ENCODE results near the gene RRP1B. TPM values are rescaled to one million over a fixed set of nuclear protein-coding genes. Genes with fewer than 3 reads are reported as not detected.
"Not testable (repeated sequence)": the region's sequence is repeated elsewhere in the genome, so short reads cannot be mapped to it uniquely, and the experiment has no call there.

The RRP1B gene
- total RNA-seq, 4 donors from 2014 or later, result 17.4 to 22.0 (median 20.8) TPM

DNA sequence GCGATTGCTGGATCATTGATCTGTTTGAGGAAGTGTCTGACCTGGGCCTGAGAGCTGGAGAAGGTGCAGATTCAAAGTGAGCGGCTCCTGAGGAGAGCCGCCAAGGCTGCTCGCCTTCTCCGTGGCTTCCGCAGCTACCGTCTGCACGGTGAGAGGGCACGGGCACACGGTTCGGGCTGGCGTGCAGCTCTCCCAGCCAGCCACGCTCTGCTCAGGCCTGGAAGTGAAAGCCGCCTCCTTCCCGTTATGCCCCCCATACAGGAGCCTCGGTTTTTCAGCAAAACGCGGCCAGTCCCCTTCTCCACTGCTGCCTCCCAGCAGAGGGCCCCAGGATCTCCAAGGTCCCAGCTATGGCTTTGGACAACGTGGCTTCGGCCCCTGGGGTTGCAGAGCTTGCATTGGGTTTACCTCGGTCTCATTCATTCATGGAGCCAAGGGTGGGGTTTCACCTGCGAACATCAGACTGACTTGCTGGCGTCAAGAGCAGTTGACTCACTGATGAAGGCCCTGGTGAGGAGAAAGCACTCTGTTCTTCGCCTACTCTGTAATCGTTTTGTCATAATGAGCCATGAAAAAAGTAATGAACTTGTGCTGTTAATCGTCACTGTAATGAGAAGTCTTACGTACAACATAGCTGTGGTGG is 35.2 kb downstream of the RRP1B start:
- intact Hi-C loops (cut with DNase I), result no loop called here
- Histone ChIP-seq H3K4me3 (no peak overlapping the region), H3K36me3 (peaks cover 30 to 76% (median 69%) of the 10 kb centered on the region in 4 donors), H3K4me1 (no peaks in the 10 kb centered on the region), H3K27me3 (no peaks in the 10 kb centered on the region), H3K9me3 (no peaks in the 10 kb centered on the region), H3K27ac (replicated peaks in 1 of 4) (no peak overlapping the region)
- no peak for TF ChIP-seq POLR2A (IDR thresholded peaks at IDR 0.05; ENCODE audit: low read depth)
- no peak for TF ChIP-seq EP300 (IDR thresholded peaks at IDR 0.05)
- TF ChIP-seq, protein P1, sequence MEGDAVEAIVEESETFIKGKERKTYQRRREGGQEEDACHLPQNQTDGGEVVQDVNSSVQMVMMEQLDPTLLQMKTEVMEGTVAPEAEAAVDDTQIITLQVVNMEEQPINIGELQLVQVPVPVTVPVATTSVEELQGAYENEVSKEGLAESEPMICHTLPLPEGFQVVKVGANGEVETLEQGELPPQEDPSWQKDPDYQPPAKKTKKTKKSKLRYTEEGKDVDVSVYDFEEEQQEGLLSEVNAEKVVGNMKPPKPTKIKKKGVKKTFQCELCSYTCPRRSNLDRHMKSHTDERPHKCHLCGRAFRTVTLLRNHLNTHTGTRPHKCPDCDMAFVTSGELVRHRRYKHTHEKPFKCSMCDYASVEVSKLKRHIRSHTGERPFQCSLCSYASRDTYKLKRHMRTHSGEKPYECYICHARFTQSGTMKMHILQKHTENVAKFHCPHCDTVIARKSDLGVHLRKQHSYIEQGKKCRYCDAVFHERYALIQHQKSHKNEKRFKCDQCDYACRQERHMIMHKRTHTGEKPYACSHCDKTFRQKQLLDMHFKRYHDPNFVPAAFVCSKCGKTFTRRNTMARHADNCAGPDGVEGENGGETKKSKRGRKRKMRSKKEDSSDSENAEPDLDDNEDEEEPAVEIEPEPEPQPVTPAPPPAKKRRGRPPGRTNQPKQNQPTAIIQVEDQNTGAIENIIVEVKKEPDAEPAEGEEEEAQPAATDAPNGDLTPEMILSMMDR (IDR thresholded peaks at IDR 0.05), result no peak
- no peak for TF ChIP-seq POLR2AphosphoS5 (IDR thresholded peaks at IDR 0.05)
- 79% methylated on average over 13 of the region's 27 CpGs for WGBS
- DNase-seq (ENCODE audit: extremely low spot score), result no peak

- DNase-seq (ENCODE audit: extremely low spot score), result no peak
- WGBS, result 94% methylated on average over 15 of the region's 17 CpGs
- no peak overlapping the region for H3K4me3 ChIP-seq
- peaks cover 19 to 60% (median 52%) of the 10 kb centered on the region in 4 donors for H3K36me3 ChIP-seq
- intact Hi-C loops (cut with DNase I), result no loop called here
- TF ChIP-seq EP300 (IDR thresholded peaks at IDR 0.05) (no peak), POLR2A (IDR thresholded peaks at IDR 0.05; ENCODE audit: low read depth) (no peak), POLR2AphosphoS5 (IDR thresholded peaks at IDR 0.05) (no peak)
- TF ChIP-seq, protein P1 (IDR thresholded peaks at IDR 0.05), result no peak
- H3K4me1 ChIP-seq, result no peaks in the 10 kb centered on the region
- H3K27me3 ChIP-seq, result no peaks in the 10 kb centered on the region
- no peak overlapping the region for H3K27ac ChIP-seq (replicated peaks in 1 of 4)
- no peaks in the 10 kb centered on the region for H3K9me3 ChIP-seq
Measured at GRCh38 chr21:43696214-43696613, 36.9 kb downstream of the RRP1B start.

DNA sequence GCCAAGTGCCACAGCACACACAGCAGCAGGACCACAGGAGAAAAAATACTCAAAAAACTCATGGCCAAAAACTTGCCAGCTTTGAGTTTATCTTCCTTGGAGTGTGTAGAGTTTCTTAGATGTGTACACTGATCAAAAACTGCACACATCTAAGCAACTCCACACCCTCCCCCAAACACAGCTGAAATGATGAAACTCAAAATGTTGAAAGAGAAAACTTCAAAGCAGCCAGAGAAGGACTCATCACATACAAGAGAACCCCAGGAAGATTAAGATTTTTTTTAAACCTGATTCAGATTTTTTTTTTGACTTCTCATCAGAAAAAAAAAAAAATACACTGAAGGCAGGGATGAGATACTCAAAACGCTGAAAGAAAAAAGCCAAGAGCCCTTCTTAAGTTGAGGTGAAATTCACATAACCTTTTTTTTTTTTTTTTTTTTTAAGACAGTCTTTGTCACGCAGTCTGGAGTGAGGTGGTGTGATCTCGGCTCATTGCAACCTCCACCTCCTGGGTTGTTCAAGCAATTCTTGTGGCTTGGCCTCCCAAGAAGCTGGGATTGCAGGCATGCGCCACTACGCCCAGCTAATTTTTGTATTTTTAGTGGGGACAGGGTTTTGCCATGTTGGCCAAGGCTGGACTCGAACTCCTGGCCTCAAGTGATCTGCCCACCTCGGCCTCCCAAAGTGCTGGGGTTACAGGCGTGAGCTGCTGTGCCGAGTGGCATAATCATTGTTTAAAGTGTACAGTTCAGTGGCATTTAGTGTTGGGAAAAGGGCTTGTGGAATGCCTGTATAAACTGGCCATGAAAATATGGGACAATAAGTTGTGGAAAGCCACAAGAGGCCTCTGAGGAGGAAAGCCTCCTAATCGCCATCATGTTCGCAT is 38.6 kb downstream of the RRP1B start:
- Histone ChIP-seq H3K27me3 (peaks cover 0 to 7% (median 0%) of the 10 kb centered on the region in 4 donors), H3K4me3 (no peak overlapping the region), H3K9me3 (no peaks in the 10 kb centered on the region), H3K4me1 (peaks cover 0 to 6% (median 5%) of the 10 kb centered on the region in 4 donors), H3K36me3 (peaks cover 6 to 42% (median 34%) of the 10 kb centered on the region in 4 donors), H3K27ac (replicated peaks in 1 of 4) (no peak overlapping the region)
- 92% methylated on average over 11 of the region's 11 CpGs for WGBS
- intact Hi-C loops (cut with DNase I), result no loop called here
- DNase-seq (ENCODE audit: extremely low spot score), result no peak
- TF ChIP-seq POLR2AphosphoS5 (IDR thresholded peaks at IDR 0.05) (no peak), POLR2A (IDR thresholded peaks at IDR 0.05; ENCODE audit: low read depth) (no peak), EP300 (IDR thresholded peaks at IDR 0.05) (no peak)
- TF ChIP-seq, protein P1 (IDR thresholded peaks at IDR 0.05), result no peak

- H3K27me3 ChIP-seq; DNase-seq (ENCODE audit: extremely low spot score); H3K4me3 ChIP-seq; H3K27ac ChIP-seq (replicated peaks in 1 of 4); intact Hi-C loops (cut with DNase I); H3K9me3 ChIP-seq: not testable (repeated sequence)
- Histone ChIP-seq H3K4me1 (peaks cover 0 to 12% (median 6%) of the 10 kb centered on the region in 4 donors), H3K36me3 (peaks cover 3 to 27% (median 20%) of the 10 kb centered on the region in 4 donors)
- WGBS, result 92% methylated on average over 5 of the region's 5 CpGs
Measured at GRCh38 chr21:43699492-43699777, 40.1 kb downstream of the RRP1B start.

- H3K4me3 ChIP-seq, result no peak overlapping the region
- peaks cover 0 to 7% (median 0%) of the 10 kb centered on the region in 4 donors for H3K27me3 ChIP-seq
- no peaks in the 10 kb centered on the region for H3K9me3 ChIP-seq
- H3K27ac ChIP-seq (replicated peaks in 1 of 4), result no peak overlapping the region
- 74% methylated on average over 12 of the region's 13 CpGs for WGBS
- intact Hi-C loops (cut with DNase I), result no loop called here
- H3K36me3 ChIP-seq, result peaks cover 0 to 21% (median 15%) of the 10 kb centered on the region in 4 donors
- DNase-seq (ENCODE audit: extremely low spot score), result no peak
- peaks cover 0 to 12% (median 6%) of the 10 kb centered on the region in 4 donors for H3K4me1 ChIP-seq
- no peak for TF ChIP-seq POLR2AphosphoS5 (IDR thresholded peaks at IDR 0.05)
- no peak for TF ChIP-seq POLR2A (IDR thresholded peaks at IDR 0.05; ENCODE audit: low read depth)
- TF ChIP-seq EP300 (IDR thresholded peaks at IDR 0.05), result no peak
- TF ChIP-seq, protein P1 (IDR thresholded peaks at IDR 0.05), result no peak
Measured at GRCh38 chr21:43699933-43700599, 40.7 kb downstream of the RRP1B start.
